Measurements from ENCODE around the gene SSR4.
A peak's percentile ranks its signal among the peaks of the same experiment; 100 is the strongest.

The SSR4 gene

GRCh38 chrX:153762626-153763173 is 31.8 kb upstream of the SSR4 start:
- no peak for DNase-seq (ENCODE audit: low read depth in 2 of 2)
- TF ChIP-seq CTCF (IDR thresholded peaks at IDR 0.05; ENCODE audit: low read depth, low read length) = no peak
- H3K4me3 ChIP-seq (replicated peaks in 1 of 2; ENCODE audit: low read depth in 2 of 2, low read length in 2 of 2) = no peak overlapping the region

- H3K4me3 ChIP-seq (replicated peaks in 1 of 2; ENCODE audit: low read depth in 2 of 2, low read length in 2 of 2) = no peak overlapping the region
- no peak for TF ChIP-seq CTCF (IDR thresholded peaks at IDR 0.05; ENCODE audit: low read depth, low read length)
- no peak for DNase-seq (ENCODE audit: low read depth in 2 of 2)
Observed at GRCh38 chrX:153763298-153763932, 31.1 kb upstream of the SSR4 start.

- TF ChIP-seq CTCF (IDR thresholded peaks at IDR 0.05; ENCODE audit: low read depth, low read length) = peak; percentile 85
- peak within 1 kb of the TSS; percentile 28 to 50 for H3K4me3 ChIP-seq (replicated peaks in 1 of 2; ENCODE audit: low read depth in 2 of 2, low read length in 2 of 2)
- DNase-seq (ENCODE audit: low read depth in 2 of 2) = peak; percentile 72 to 74
Observed at GRCh38 chrX:153763989-153764755, 30.3 kb upstream of the SSR4 start, which contains the start of gene PLXNB3. PLXNB3 (plus strand) TSS chrX:153764249; CDS start chrX:153765536, 1,287 bp downstream.

GRCh38 chrX:153764786-153765137 is 29.7 kb upstream of the SSR4 start:
- TF ChIP-seq CTCF (IDR thresholded peaks at IDR 0.05; ENCODE audit: low read depth, low read length) = no peak
- H3K4me3 ChIP-seq (replicated peaks in 1 of 2; ENCODE audit: low read depth in 2 of 2, low read length in 2 of 2) = peak overlapping the region; percentile 28 to 50
- no peak for DNase-seq (ENCODE audit: low read depth in 2 of 2)

- peak in 1 of 2 donors; percentile 21 for DNase-seq (ENCODE audit: low read depth in 2 of 2)
- peak overlapping the region; percentile 19 to 50 for H3K4me3 ChIP-seq (replicated peaks in 1 of 2; ENCODE audit: low read depth in 2 of 2, low read length in 2 of 2)
- no peak for TF ChIP-seq CTCF (IDR thresholded peaks at IDR 0.05; ENCODE audit: low read depth, low read length)
Observed at GRCh38 chrX:153765138-153766079, 29.1 kb upstream of the SSR4 start.

- no peak for TF ChIP-seq CTCF (IDR thresholded peaks at IDR 0.05; ENCODE audit: low read depth, low read length)
- DNase-seq (ENCODE audit: low read depth in 2 of 2) = peak; percentile 59 to 70
- H3K4me3 ChIP-seq (replicated peaks in 1 of 2; ENCODE audit: low read depth in 2 of 2, low read length in 2 of 2) = peak overlapping the region; percentile 19 to 50
Observed at GRCh38 chrX:153766098-153766817, 28.2 kb upstream of the SSR4 start.

Data from cardiac fibroblast (primary cell).